H9 (cell line): ENCODE data around the gene S100A7A. TPM values are rescaled to one million over a fixed set of nuclear protein-coding genes. Genes with fewer than 3 reads are reported as not detected.

Experiments
- DNase-seq: peaks from one replicate; pipeline ENCODE4 v3.0.0-alpha.2; 2017
- H2AFZ ChIP-seq: one replicate; pipeline ENCODE4 v1.6.1; 2013; ENCODE audit warnings: mild to moderate bottlenecking, low read length, control low read depth, moderate library complexity
- H2AK5ac ChIP-seq: 2 replicates; pipeline ENCODE4 v1.6.1; 2013; ENCODE audit warnings: low read length, control low read depth, mixed read lengths; ENCODE audit not compliant: insufficient read length
- H2BK120ac ChIP-seq: one replicate; pipeline ENCODE4 v1.6.1; 2013; ENCODE audit warnings: low read depth, mild to moderate bottlenecking, low read length, control low read depth, inconsistent platforms; ENCODE audit not compliant: poor library complexity, severe bottlenecking
- H2BK12ac ChIP-seq: 2 replicates; pipeline ENCODE4 v1.6.1; 2013; ENCODE audit warnings: low read length, control low read depth, mixed read lengths, low read depth; ENCODE audit not compliant: insufficient read length
- H2BK15ac ChIP-seq: 2 replicates; pipeline ENCODE4 v1.6.1; 2013; ENCODE audit warnings: low read depth, low read length, control low read depth
- H2BK20ac ChIP-seq: one replicate; pipeline ENCODE4 v1.6.1; 2013; ENCODE audit warnings: low read depth, mild to moderate bottlenecking, low read length, control low read depth, inconsistent platforms; ENCODE audit not compliant: poor library complexity, severe bottlenecking
- H2BK5ac ChIP-seq: 2 replicates; pipeline ENCODE4 v1.6.1; 2013; ENCODE audit warnings: low read length, control low read depth, mixed read lengths; ENCODE audit not compliant: insufficient read length
- H3K14ac ChIP-seq: 2 replicates; pipeline ENCODE4 v1.6.1; 2013; ENCODE audit warnings: low read length, control low read depth; ENCODE audit not compliant: insufficient read depth
- H3K18ac ChIP-seq: 2 replicates; pipeline ENCODE4 v1.6.1; 2013; ENCODE audit warnings: low read depth, mild to moderate bottlenecking, mixed read lengths, low read length, control low read depth; ENCODE audit not compliant: insufficient read length
- H3K23ac ChIP-seq: 2 replicates; pipeline ENCODE4 v1.6.1; 2013; ENCODE audit warnings: low read length, control low read depth, mixed read lengths, low read depth; ENCODE audit not compliant: insufficient read length
- H3K23me2 ChIP-seq: 2 replicates; pipeline ENCODE4 v1.6.1; 2013; ENCODE audit warnings: low read depth, mild to moderate bottlenecking, mixed read lengths, low read length, control low read depth; ENCODE audit not compliant: insufficient read length, poor library complexity, severe bottlenecking
- H3K27ac ChIP-seq: 2 replicates; pipeline ENCODE4 v1.5.1; 2013; ENCODE audit warnings: low read length, control low read depth, mixed read lengths, low read depth; ENCODE audit not compliant: insufficient read length
- H3K27me3 ChIP-seq: 2 replicates; pipeline ENCODE4 v1.6.1; 2013; ENCODE audit warnings: low read length, control low read depth, inconsistent platforms; ENCODE audit not compliant: insufficient read depth
- H3K4ac ChIP-seq: 2 replicates; pipeline ENCODE4 v1.6.1; 2013; ENCODE audit warnings: low read depth, mild to moderate bottlenecking, control low read depth, inconsistent platforms, low read length, moderate library complexity
- H3K4me1 ChIP-seq: 2 replicates; pipeline ENCODE4 v1.6.1; 2013; ENCODE audit warnings: low read length, control low read depth, inconsistent platforms; ENCODE audit not compliant: insufficient read depth
- H3K4me2 ChIP-seq: 2 replicates; pipeline ENCODE4 v1.6.1; 2013; ENCODE audit warnings: low read length, control low read depth, mixed read lengths; ENCODE audit not compliant: insufficient read length, insufficient read depth
- H3K56ac ChIP-seq: 2 replicates; pipeline ENCODE4 v1.6.1; 2013; ENCODE audit warnings: low read depth, mild to moderate bottlenecking, mixed read lengths, low read length, control low read depth; ENCODE audit not compliant: insufficient read length
- H3K79me1 ChIP-seq: 2 replicates; pipeline ENCODE4 v1.6.1; 2013; ENCODE audit warnings: low read depth, mild to moderate bottlenecking, moderate library complexity, low read length, control low read depth, inconsistent platforms; ENCODE audit not compliant: insufficient read depth, poor library complexity, severe bottlenecking
- H3K79me2 ChIP-seq: 2 replicates; pipeline ENCODE4 v1.6.1; 2013; ENCODE audit warnings: low read length, control low read depth, inconsistent platforms; ENCODE audit not compliant: insufficient read depth
- H3K9ac ChIP-seq: 2 replicates; pipeline ENCODE4 v1.6.1; 2013; ENCODE audit warnings: low read length, control low read depth, mixed read lengths; ENCODE audit not compliant: insufficient read length; ENCODE audit errors: extremely low read depth
- H3K9me3 ChIP-seq: one replicate; pipeline ENCODE4 v1.6.1; 2013; ENCODE audit warnings: low read depth, low read length, inconsistent platforms; ENCODE audit not compliant: control insufficient read depth
- H3T11ph ChIP-seq: one replicate; pipeline ENCODE4 v1.6.1; 2013; ENCODE audit warnings: mild to moderate bottlenecking, low read length, control low read depth, inconsistent platforms
- H4K20me1 ChIP-seq: one replicate; pipeline ENCODE4 v1.6.1; 2013; ENCODE audit not compliant: control insufficient read depth, insufficient read length, insufficient read depth
- H4K5ac ChIP-seq: 2 replicates; pipeline ENCODE4 v1.6.1; 2013; ENCODE audit warnings: low read depth, mild to moderate bottlenecking, mixed read lengths, low read length, control low read depth; ENCODE audit not compliant: insufficient read length
- H4K8ac ChIP-seq: replicated peaks from 2 replicates; pipeline ENCODE4 v1.6.1; 2013; ENCODE audit warnings: low read length, control low read depth, mixed read lengths, low read depth; ENCODE audit not compliant: insufficient read length
- H4K91ac ChIP-seq: 2 replicates; pipeline ENCODE4 v1.6.1; 2013; ENCODE audit warnings: low read depth, mild to moderate bottlenecking, moderate library complexity, mixed read lengths, low read length, control low read depth; ENCODE audit not compliant: insufficient read length
- H3K27ac Mint-ChIP-seq, 3 experiments: 2 replicates in 2 of 3; 3 replicates in 1 of 3; pipeline ENCODE4 v1.8.0; 2020 to 2021; ENCODE audit warnings: mixed read lengths in 3 of 3, mild to moderate bottlenecking in 1 of 3, moderate library complexity in 1 of 3
- H3K27me3 Mint-ChIP-seq: 2 replicates; pipeline ENCODE4 v1.8.0; 2021; ENCODE audit warnings: low read depth, mild to moderate bottlenecking, moderate library complexity, mixed read lengths
- H3K36me3 Mint-ChIP-seq, 3 experiments: 2 replicates in 2 of 3; 3 replicates in 1 of 3; pipeline ENCODE4 v1.8.0; 2020 to 2021; ENCODE audit warnings: low read depth in 3 of 3, mixed read lengths in 3 of 3; ENCODE audit not compliant: insufficient read depth in 1 of 3
- H3K4me1 Mint-ChIP-seq, 2 experiments: 2 replicates each; pipeline ENCODE4 v1.8.0; 2020; ENCODE audit warnings: mixed read lengths in 2 of 2
- H3K4me3 Mint-ChIP-seq, 2 experiments: 2 replicates in 1 of 2; 3 replicates in 1 of 2; pipeline ENCODE4 v1.8.0; 2020 to 2021; ENCODE audit warnings: mild to moderate bottlenecking in 2 of 2, mixed read lengths in 2 of 2, moderate library complexity in 1 of 2
- H3K9me3 Mint-ChIP-seq, 2 experiments: 2 replicates in 1 of 2; 3 replicates in 1 of 2; pipeline ENCODE4 v1.8.0; 2020; ENCODE audit warnings: mild to moderate bottlenecking in 2 of 2, mixed read lengths in 2 of 2, moderate library complexity in 1 of 2
- CTCF ChIP-seq: fragments of 200-600 bp; sonication (generic); conservative IDR thresholded peaks from 3 replicates; pipeline ENCODE4 v1.8.0; 2021; ENCODE audit warnings: antibody characterized with exemption, mild to moderate bottlenecking
- WGBS: extraction: QIAGEN DNeasy Blood & Tissue Kit; methylation state at CpG from one replicate; pipeline ENCODE4 v1.1.7; 2013; ENCODE audit warnings: missing lambda C conversion rate, low lambda C conversion rate, mixed read lengths; ENCODE audit not compliant: insufficient read length; ENCODE audit errors: extremely low coverage; 5-methylcytosine and 5-hydroxymethylcytosine counted together
- total RNA-seq: library from RNA; stranded (reverse); gene quantifications from 2 replicates; pipeline ENCODE4 v1.2.1, GENCODE V29; 2021

S100A7A gene
- total RNA-seq, 1 experiment from 2014 or later = not detected

GRCh38 chr1:153394391-153394790 lies 21.9 kb upstream of the S100A7A start:
- no peak overlapping the region for H4K8ac ChIP-seq
- no peaks in the 10 kb centered on the region; a peak in 1 of 7 replicates for H3K36me3 Mint-ChIP-seq
- no peaks in the 10 kb centered on the region for H3K9me3 Mint-ChIP-seq
- H3K27ac ChIP-seq = no peak overlapping the region
- H2BK5ac ChIP-seq = no peak overlapping the region
- no peaks in the 10 kb centered on the region for H4K20me1 ChIP-seq
- no peaks in the 10 kb centered on the region for H3K23me2 ChIP-seq
- peaks cover 12% of the 10 kb centered on the region for H3K27me3 Mint-ChIP-seq
- no peak overlapping the region for H3K27ac Mint-ChIP-seq
- no peak overlapping the region for H3K23ac ChIP-seq
- no peak overlapping the region for H3K4me3 Mint-ChIP-seq
- no peak overlapping the region for H2BK120ac ChIP-seq
- no peak overlapping the region for H4K5ac ChIP-seq
- no peaks in the 10 kb centered on the region for H3K79me2 ChIP-seq
- H2AK5ac ChIP-seq = no peak overlapping the region
- no peak overlapping the region for H2BK20ac ChIP-seq
- no peak for DNase-seq
- H3K4me2 ChIP-seq = no peak overlapping the region
- H3K9me3 ChIP-seq = no peaks in the 10 kb centered on the region
- no peaks in the 10 kb centered on the region for H3K79me1 ChIP-seq
- H3K18ac ChIP-seq = no peak overlapping the region
- H3K14ac ChIP-seq = no peak overlapping the region; the same call in 1 of the 2 replicates
- H3K4me1 Mint-ChIP-seq = peaks cover 0 to 2% of the 10 kb centered on the region in 2 experiments; a peak in 1 of 4 replicates
- no peak overlapping the region for H3K9ac ChIP-seq
- H3K4ac ChIP-seq = no peak overlapping the region
- no peak overlapping the region for H2AFZ ChIP-seq
- H3K56ac ChIP-seq = no peak overlapping the region
- H2BK15ac ChIP-seq = no peak overlapping the region
- no peaks in the 10 kb centered on the region for H3K4me1 ChIP-seq
- no CpG with 5 or more reads among the region's 5 CpGs for WGBS
- H2BK12ac ChIP-seq = no peak overlapping the region
- no peaks in the 10 kb centered on the region for H3K27me3 ChIP-seq
- no peak overlapping the region for H4K91ac ChIP-seq
- no peak for TF ChIP-seq CTCF
- no peak overlapping the region for H3T11ph ChIP-seq
